ENCODE data around the gene BCORL1.

The BCORL1 gene

GRCh38 chrX:130051176-130051845 is 68.9 kb downstream of the BCORL1 start:
- no peak overlapping the region for H3K4me3 ChIP-seq (ENCODE audit: low read depth, low read length)
- no peak for TF ChIP-seq CTCF (IDR thresholded peaks at IDR 0.05; ENCODE audit: control insufficient read depth, extremely low read depth, insufficient read depth)
- DNase-seq (ENCODE audit: low read depth), result no peak

- no peak overlapping the region for H3K4me3 ChIP-seq (ENCODE audit: low read depth, low read length)
Observed at GRCh38 chrX:130053236-130053635, 70.8 kb downstream of the BCORL1 start.

GRCh38 chrX:130055103-130055502 is 72.7 kb downstream of the BCORL1 start:
- DNase-seq (ENCODE audit: low read depth), result no peak
- TF ChIP-seq CTCF (IDR thresholded peaks at IDR 0.05; ENCODE audit: control insufficient read depth, extremely low read depth, insufficient read depth), result no peak
- H3K4me3 ChIP-seq (ENCODE audit: low read depth, low read length), result no peak overlapping the region

More at GRCh38 chrX:130053236-130053635, 70.8 kb downstream of the BCORL1 start:
- no peak for DNase-seq (ENCODE audit: low read depth)
- TF ChIP-seq CTCF (IDR thresholded peaks at IDR 0.05; ENCODE audit: control insufficient read depth, extremely low read depth, insufficient read depth), result no peak

- DNase-seq (ENCODE audit: low read depth), result no peak
Observed at GRCh38 chrX:130055899-130056298, 73.5 kb downstream of the BCORL1 start.

GRCh38 chrX:130057209-130057608 is 74.8 kb downstream of the BCORL1 start:
- no peak overlapping the region for H3K4me3 ChIP-seq (ENCODE audit: low read depth, low read length)
- no peak for DNase-seq (ENCODE audit: low read depth)
- no peak for TF ChIP-seq CTCF (IDR thresholded peaks at IDR 0.05; ENCODE audit: control insufficient read depth, extremely low read depth, insufficient read depth)

More at GRCh38 chrX:130055899-130056298, 73.5 kb downstream of the BCORL1 start:
- H3K4me3 ChIP-seq (ENCODE audit: low read depth, low read length), result no peak overlapping the region
- TF ChIP-seq CTCF (IDR thresholded peaks at IDR 0.05; ENCODE audit: control insufficient read depth, extremely low read depth, insufficient read depth), result no peak

GRCh38 chrX:130058652-130059051 is 76.2 kb downstream of the BCORL1 start:
- DNase-seq (ENCODE audit: low read depth), result no peak
- H3K4me3 ChIP-seq (ENCODE audit: low read depth, low read length), result no peak overlapping the region
- no peak for TF ChIP-seq CTCF (IDR thresholded peaks at IDR 0.05; ENCODE audit: control insufficient read depth, extremely low read depth, insufficient read depth)

All from LNCaP clone FGC (cell line).